Right atrium auricular region (tissue), 2 donors: ENCODE results near the gene SAYSD1. TPM values are rescaled to one million over a fixed set of nuclear protein-coding genes. Genes with fewer than 3 reads are reported as not detected.

ENCODE experiments used
- DNase-seq: peaks from one replicate; pipeline ENCODE4 v3.0.0-alpha.2; 2019; ENCODE audit warnings: low spot score
- H3K27ac ChIP-seq, 2 donors: fragments of 200-600 bp; sonication (generic); 1 replicate in 1 of 2; 2 replicates in 1 of 2; pipeline ENCODE4 v1.5.1; 2016 to 2019
- H3K27me3 ChIP-seq, 2 donors: fragments of 200-600 bp; sonication (generic); one replicate each; pipeline versions ENCODE4 v1.5.1 to v1.6.0; 2017 to 2019
- H3K36me3 ChIP-seq: fragments of 200-600 bp; sonication (generic); one replicate; pipeline ENCODE4 v1.5.1; 2016
- H3K4me1 ChIP-seq, 2 donors: fragments of 200-600 bp; sonication (generic); one replicate each; pipeline versions ENCODE4 v1.5.1 to v1.6.0; 2017 to 2019
- H3K4me3 ChIP-seq, 2 donors: fragments of 200-600 bp; sonication (generic); 1 replicate in 1 of 2; 2 replicates in 1 of 2; pipeline ENCODE4 v1.5.1; 2017 to 2019; ENCODE audit warnings: mild to moderate bottlenecking in 1 of 2, moderate library complexity in 1 of 2
- H3K9me3 ChIP-seq, 2 donors: fragments of 200-600 bp; sonication (generic); one replicate each; pipeline ENCODE4 v1.5.1; 2019
- CTCF ChIP-seq, 2 donors: fragments of 200-600 bp; sonication (generic); IDR thresholded peaks; one replicate each; pipeline ENCODE4 v1.5.1; 2019; ENCODE audit warnings: antibody characterized with exemption in 2 of 2
- total RNA-seq, 2 donors: library from RNA; depleted of rRNA; stranded (reverse); fragments of >200 nt; gene quantifications; one replicate each; pipeline ENCODE4 v1.1.0, GENCODE V29; 2016

The SAYSD1 gene
- total RNA-seq, 2 donors from 2014 or later: 10.3 to 10.5 TPM

GRCh38 chr6:39086711-39087110 lies 28.3 kb downstream of the SAYSD1 start:
- H3K9me3 ChIP-seq: no peaks in the 10 kb centered on the region
- no peaks in the 10 kb centered on the region for H3K27me3 ChIP-seq
- TF ChIP-seq CTCF (IDR thresholded peaks at IDR 0.05): no peak
- H3K27ac ChIP-seq: peak overlapping the region in 1 of 2 donors; percentile 57
- H3K36me3 ChIP-seq: no peaks in the 10 kb centered on the region
- H3K4me3 ChIP-seq: no peak overlapping the region
- no peak for DNase-seq
- peaks cover 0 to 12% of the 10 kb centered on the region in 2 donors for H3K4me1 ChIP-seq

GRCh38 chr6:39086294-39086693 lies 28.7 kb downstream of the SAYSD1 start:
- Histone ChIP-seq H3K27me3 (no peaks in the 10 kb centered on the region), H3K4me1 (peaks cover 0 to 12% of the 10 kb centered on the region in 2 donors), H3K4me3 (no peak overlapping the region), H3K36me3 (no peaks in the 10 kb centered on the region), H3K9me3 (no peaks in the 10 kb centered on the region), H3K27ac (peak overlapping the region in 1 of 2 donors; percentile 57)
- no peak for DNase-seq
- no peak for TF ChIP-seq CTCF (IDR thresholded peaks at IDR 0.05)

GRCh38 chr6:39085129-39085797 lies 29.7 kb downstream of the SAYSD1 start:
- Histone ChIP-seq H3K4me1 (peaks cover 0 to 12% of the 10 kb centered on the region in 2 donors), H3K27ac (peak overlapping the region; percentile 20 to 76)

GRCh38 chr6:39084506-39084905 lies 30.5 kb downstream of the SAYSD1 start:
- Histone ChIP-seq H3K9me3 (no peaks in the 10 kb centered on the region), H3K27ac (peak overlapping the region; percentile 20 to 76), H3K4me3 (no peak overlapping the region), H3K4me1 (peaks cover 0 to 12% of the 10 kb centered on the region in 2 donors), H3K27me3 (no peaks in the 10 kb centered on the region), H3K36me3 (no peaks in the 10 kb centered on the region)
- TF ChIP-seq CTCF (IDR thresholded peaks at IDR 0.05): no peak
- no peak for DNase-seq

More at GRCh38 chr6:39085129-39085797, 29.7 kb downstream of the SAYSD1 start:
- H3K27me3 ChIP-seq: no peaks in the 10 kb centered on the region
- no peak for TF ChIP-seq CTCF (IDR thresholded peaks at IDR 0.05)
- H3K9me3 ChIP-seq: no peaks in the 10 kb centered on the region
- H3K36me3 ChIP-seq: no peaks in the 10 kb centered on the region
- DNase-seq: no peak
- no peak overlapping the region for H3K4me3 ChIP-seq

DNA sequence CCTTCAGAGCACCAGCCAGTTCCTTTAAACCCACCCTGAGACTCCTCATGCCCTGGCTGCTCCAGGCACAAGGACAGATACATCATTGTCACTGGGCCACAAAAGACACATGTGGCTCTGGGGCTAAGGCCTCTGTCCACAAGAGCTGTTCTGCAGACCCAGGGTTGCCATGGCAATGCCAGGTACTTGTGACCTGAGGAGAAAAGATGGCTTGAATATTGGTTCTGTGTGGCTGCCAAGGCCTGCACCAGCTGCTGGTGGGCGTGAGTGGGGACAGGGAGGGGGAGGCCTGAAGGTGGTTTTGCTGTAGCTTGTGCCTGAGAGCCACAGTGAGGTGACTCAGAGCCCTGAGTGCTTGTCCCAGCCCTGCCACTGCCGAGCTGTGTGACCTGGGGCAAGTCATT lies 31.8 kb downstream of the SAYSD1 start:
- Histone ChIP-seq H3K36me3 (no peaks in the 10 kb centered on the region), H3K4me3 (no peak overlapping the region), H3K9me3 (no peaks in the 10 kb centered on the region), H3K27me3 (no peaks in the 10 kb centered on the region), H3K27ac (peak overlapping the region in 1 of 2 donors; percentile 76), H3K4me1 (peaks cover 0 to 3% of the 10 kb centered on the region in 2 donors)
- DNase-seq: no peak
- TF ChIP-seq CTCF (IDR thresholded peaks at IDR 0.05): no peak

- TF ChIP-seq CTCF (IDR thresholded peaks at IDR 0.05): no peak
- no peak for DNase-seq
- no peaks in the 10 kb centered on the region for H3K9me3 ChIP-seq
- no peak overlapping the region for H3K27ac ChIP-seq
- H3K27me3 ChIP-seq: no peaks in the 10 kb centered on the region
- H3K36me3 ChIP-seq: no peaks in the 10 kb centered on the region
- no peaks in the 10 kb centered on the region for H3K4me1 ChIP-seq
- H3K4me3 ChIP-seq: no peak overlapping the region
Measured at GRCh38 chr6:39082310-39082709, 32.7 kb downstream of the SAYSD1 start.
